ENCODE measurements around the gene MEIKIN.

Gene MEIKIN

GRCh38 chr5:131769961-131770360, 175.5 kb downstream of the MEIKIN start:
- no peak for DNase-seq (ENCODE audit: low read depth in 2 of 2)

- no peak for DNase-seq (ENCODE audit: low read depth in 2 of 2)
These were observed 176.1 kb downstream of the MEIKIN start for GRCh38 chr5:131769336-131769735.

GRCh38 chr5:131767891-131768290, 177.6 kb downstream of the MEIKIN start:
- DNase-seq (ENCODE audit: low read depth in 2 of 2) = no peak

- DNase-seq (ENCODE audit: low read depth in 2 of 2) = no peak
These were observed 178.8 kb downstream of the MEIKIN start for GRCh38 chr5:131766689-131767088.

GRCh38 chr5:131765261-131765660, 180.2 kb downstream of the MEIKIN start:
- DNase-seq (ENCODE audit: low read depth in 2 of 2) = no peak

- DNase-seq (ENCODE audit: low read depth in 2 of 2) = no peak
These were observed 181.5 kb downstream of the MEIKIN start for GRCh38 chr5:131763968-131764367.

GRCh38 chr5:131760793-131761192, 184.7 kb downstream of the MEIKIN start:
- DNase-seq (ENCODE audit: low read depth in 2 of 2) = no peak

GRCh38 chr5:131759704-131760103, 185.8 kb downstream of the MEIKIN start:
- DNase-seq (ENCODE audit: low read depth in 2 of 2) = no peak

GRCh38 chr5:131758520-131758900, 187.0 kb downstream of the MEIKIN start:
- DNase-seq (ENCODE audit: low read depth in 2 of 2) = no peak

GRCh38 chr5:131757830-131758519, 187.5 kb downstream of the MEIKIN start:
- DNase-seq (ENCODE audit: low read depth in 2 of 2) = no peak

Measured in stimulated activated CD8-positive, alpha-beta memory T cell treated with anti-CD3 and anti-CD28 coated beads, Interleukin-2, amount 100 ng/mL, for 48 hours (primary cell).